ENCODE measurements around the gene FNDC5.

DNA sequence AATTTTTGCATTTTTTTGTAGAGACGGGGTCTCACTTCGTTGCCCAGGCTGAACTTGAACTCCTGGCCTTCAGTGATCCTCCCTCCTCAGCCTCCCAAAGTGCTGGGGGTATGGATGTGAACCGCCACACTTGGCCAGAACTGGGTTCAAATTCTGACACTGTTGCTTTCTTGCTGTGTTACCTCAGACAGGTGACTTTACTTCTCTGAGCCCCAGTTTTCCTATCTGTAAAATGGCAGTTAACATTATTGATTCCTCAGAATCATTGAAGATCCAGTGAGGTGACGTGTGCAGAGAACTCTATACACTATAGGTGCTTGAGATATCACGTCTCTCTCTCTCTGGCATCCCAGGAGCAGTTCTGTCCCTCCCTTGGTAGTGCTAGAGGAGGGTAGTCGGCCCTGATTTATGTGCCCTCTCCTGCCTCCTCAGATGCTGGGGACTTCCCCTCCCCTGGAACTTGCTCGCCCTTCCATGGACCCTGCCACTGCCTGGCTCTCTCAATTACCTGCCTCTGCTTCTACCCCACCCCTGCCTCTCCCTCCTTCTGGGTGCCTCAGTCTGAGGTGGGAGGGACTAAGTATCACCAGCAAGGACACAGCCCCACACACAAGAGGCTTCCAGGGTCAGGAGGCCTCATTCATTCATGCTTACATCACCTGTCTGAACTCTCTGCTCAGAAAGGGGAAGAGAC, 12.8 kb upstream of the FNDC5 start:
- TF ChIP-seq, protein P1, sequence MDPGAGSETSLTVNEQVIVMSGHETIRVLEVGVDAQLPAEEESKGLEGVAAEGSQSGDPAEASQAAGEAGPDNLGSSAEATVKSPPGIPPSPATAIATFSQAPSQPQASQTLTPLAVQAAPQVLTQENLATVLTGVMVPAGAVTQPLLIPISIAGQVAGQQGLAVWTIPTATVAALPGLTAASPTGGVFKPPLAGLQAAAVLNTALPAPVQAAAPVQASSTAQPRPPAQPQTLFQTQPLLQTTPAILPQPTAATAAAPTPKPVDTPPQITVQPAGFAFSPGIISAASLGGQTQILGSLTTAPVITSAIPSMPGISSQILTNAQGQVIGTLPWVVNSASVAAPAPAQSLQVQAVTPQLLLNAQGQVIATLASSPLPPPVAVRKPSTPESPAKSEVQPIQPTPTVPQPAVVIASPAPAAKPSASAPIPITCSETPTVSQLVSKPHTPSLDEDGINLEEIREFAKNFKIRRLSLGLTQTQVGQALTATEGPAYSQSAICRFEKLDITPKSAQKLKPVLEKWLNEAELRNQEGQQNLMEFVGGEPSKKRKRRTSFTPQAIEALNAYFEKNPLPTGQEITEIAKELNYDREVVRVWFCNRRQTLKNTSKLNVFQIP (CRISPR knock-in tag; IDR thresholded peaks at IDR 0.05; ENCODE audit: borderline replicate concordance, low read depth), result no peak
- no peak for TF ChIP-seq RARB (CRISPR knock-in tag; IDR thresholded peaks at IDR 0.05)
- no peak for TF ChIP-seq ARNTL (CRISPR knock-in tag; IDR thresholded peaks at IDR 0.05; ENCODE audit: borderline replicate concordance, low read depth)
- TF ChIP-seq CSDC2 (CRISPR knock-in tag; IDR thresholded peaks at IDR 0.05), result no peak
- TF ChIP-seq, protein P2, sequence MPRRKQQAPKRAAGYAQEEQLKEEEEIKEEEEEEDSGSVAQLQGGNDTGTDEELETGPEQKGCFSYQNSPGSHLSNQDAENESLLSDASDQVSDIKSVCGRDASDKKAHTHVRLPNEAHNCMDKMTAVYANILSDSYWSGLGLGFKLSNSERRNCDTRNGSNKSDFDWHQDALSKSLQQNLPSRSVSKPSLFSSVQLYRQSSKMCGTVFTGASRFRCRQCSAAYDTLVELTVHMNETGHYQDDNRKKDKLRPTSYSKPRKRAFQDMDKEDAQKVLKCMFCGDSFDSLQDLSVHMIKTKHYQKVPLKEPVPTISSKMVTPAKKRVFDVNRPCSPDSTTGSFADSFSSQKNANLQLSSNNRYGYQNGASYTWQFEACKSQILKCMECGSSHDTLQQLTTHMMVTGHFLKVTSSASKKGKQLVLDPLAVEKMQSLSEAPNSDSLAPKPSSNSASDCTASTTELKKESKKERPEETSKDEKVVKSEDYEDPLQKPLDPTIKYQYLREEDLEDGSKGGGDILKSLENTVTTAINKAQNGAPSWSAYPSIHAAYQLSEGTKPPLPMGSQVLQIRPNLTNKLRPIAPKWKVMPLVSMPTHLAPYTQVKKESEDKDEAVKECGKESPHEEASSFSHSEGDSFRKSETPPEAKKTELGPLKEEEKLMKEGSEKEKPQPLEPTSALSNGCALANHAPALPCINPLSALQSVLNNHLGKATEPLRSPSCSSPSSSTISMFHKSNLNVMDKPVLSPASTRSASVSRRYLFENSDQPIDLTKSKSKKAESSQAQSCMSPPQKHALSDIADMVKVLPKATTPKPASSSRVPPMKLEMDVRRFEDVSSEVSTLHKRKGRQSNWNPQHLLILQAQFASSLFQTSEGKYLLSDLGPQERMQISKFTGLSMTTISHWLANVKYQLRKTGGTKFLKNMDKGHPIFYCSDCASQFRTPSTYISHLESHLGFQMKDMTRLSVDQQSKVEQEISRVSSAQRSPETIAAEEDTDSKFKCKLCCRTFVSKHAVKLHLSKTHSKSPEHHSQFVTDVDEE (CRISPR knock-in tag; IDR thresholded peaks at IDR 0.05), result no peak
